Measurements from ENCODE around the gene ZNF536. TPM values are rescaled to one million over a fixed set of nuclear protein-coding genes. Genes with fewer than 3 reads are reported as not detected.

Gene ZNF536
- total RNA-seq, 1 experiment from 2014 or later = 2.9 TPM

DNA sequence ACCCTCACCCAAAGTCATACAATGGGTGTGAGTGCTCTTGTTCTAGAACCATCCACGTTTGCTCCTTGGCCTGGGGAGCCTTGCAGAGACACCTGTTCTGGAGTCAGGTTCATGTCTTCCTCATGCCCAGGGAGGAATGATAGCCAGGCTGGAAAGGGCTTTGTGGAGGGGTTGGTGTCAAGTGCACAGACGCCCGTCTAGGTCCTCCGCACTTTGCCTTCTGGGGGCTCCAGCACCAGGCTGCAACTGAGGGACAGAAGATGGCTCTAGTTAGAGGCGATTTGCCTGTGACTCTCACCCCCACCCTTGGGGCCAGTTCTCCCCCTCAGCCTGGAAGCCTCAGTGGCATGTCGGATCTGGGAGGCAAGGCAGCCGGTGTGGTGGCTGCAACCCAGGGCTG, 47.2 kb upstream of the ZNF536 start:
- no peak overlapping the region for H3K4me3 ChIP-seq (ENCODE audit: low read depth, low read length, poor library complexity, severe bottlenecking)
- DNase-seq (ENCODE audit: low spot score) = no peak
- no peak overlapping the region for H3K27ac ChIP-seq (ENCODE audit: low read depth, low read length, poor library complexity, severe bottlenecking)
- ChIA-PET CTCF (no interaction called here), POLR2A (ENCODE audit: low non-redundant PET) (no interaction called here)
- H3K36me3 ChIP-seq (ENCODE audit: insufficient read depth, low read length, poor library complexity, severe bottlenecking) = no peaks in the 10 kb centered on the region
- H3K9me3 ChIP-seq (ENCODE audit: low read depth, low read length, poor library complexity, severe bottlenecking) = no peaks in the 10 kb centered on the region
- BruUV-seq (replicated peaks) = no TSS peak
- H3K4me1 ChIP-seq (ENCODE audit: insufficient read depth, low read length, poor library complexity, severe bottlenecking) = no peaks in the 10 kb centered on the region
- intact Hi-C loops (cut with micrococcal nuclease; ENCODE audit: unreplicated experiment) = no loop called here
- H3K27me3 ChIP-seq (replicated peaks; ENCODE audit: insufficient read depth, low read depth, low read length, poor library complexity) = no peaks in the 10 kb centered on the region
- TF ChIP-seq, protein P1, sequence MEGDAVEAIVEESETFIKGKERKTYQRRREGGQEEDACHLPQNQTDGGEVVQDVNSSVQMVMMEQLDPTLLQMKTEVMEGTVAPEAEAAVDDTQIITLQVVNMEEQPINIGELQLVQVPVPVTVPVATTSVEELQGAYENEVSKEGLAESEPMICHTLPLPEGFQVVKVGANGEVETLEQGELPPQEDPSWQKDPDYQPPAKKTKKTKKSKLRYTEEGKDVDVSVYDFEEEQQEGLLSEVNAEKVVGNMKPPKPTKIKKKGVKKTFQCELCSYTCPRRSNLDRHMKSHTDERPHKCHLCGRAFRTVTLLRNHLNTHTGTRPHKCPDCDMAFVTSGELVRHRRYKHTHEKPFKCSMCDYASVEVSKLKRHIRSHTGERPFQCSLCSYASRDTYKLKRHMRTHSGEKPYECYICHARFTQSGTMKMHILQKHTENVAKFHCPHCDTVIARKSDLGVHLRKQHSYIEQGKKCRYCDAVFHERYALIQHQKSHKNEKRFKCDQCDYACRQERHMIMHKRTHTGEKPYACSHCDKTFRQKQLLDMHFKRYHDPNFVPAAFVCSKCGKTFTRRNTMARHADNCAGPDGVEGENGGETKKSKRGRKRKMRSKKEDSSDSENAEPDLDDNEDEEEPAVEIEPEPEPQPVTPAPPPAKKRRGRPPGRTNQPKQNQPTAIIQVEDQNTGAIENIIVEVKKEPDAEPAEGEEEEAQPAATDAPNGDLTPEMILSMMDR (conservative IDR thresholded peaks at IDR 0.05; ENCODE audit: low read depth, low read length) = no peak
- no peak for TF ChIP-seq EZH2 (IDR thresholded peaks at IDR 0.05; ENCODE audit: borderline replicate concordance, low read depth, low read length, poor library complexity, severe bottlenecking)

DNA sequence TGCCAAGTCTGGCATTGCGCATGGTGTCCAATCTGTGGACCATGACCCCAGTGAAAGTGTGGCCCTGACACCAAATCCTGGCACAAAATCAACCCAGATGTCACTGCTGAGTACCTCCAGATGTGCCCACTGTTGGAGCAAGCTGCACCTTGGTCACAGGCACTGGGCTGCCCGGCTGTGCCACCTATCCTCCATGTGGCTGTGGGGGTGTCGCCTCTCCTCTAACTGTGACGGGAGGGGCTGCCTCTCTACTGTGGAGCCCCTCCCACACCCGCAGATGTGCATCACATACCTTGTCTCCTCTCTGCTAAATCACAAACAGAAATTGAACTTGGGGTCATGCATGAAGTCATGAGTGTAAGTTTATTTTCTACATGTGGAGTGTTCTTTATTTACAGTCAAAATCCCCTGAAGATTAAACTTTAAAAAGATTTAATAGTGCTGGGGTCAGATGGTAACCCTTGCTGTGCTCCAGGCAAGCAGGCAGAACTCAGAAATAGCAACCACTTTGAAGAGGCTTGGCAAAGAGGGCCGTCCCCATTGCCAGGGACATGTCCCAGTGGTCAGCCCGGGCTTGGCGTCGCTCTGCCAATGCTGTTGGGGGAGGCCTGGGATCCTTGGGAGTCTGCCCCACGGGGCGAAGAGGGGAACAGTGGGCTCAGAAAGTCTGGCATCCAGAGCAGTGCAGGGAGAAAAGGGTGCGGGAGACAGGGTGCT, 46.4 kb upstream of the ZNF536 start:
- H3K4me3 ChIP-seq (ENCODE audit: low read depth, low read length, poor library complexity, severe bottlenecking) = no peak overlapping the region
- ChIA-PET POLR2A (ENCODE audit: low non-redundant PET) (no interaction called here), CTCF (no interaction called here)
- DNase-seq (ENCODE audit: low spot score) = no peak
- TF ChIP-seq, protein P1 (conservative IDR thresholded peaks at IDR 0.05; ENCODE audit: low read depth, low read length) = no peak
- no peak for TF ChIP-seq EZH2 (IDR thresholded peaks at IDR 0.05; ENCODE audit: borderline replicate concordance, low read depth, low read length, poor library complexity, severe bottlenecking)
- H3K4me1 ChIP-seq (ENCODE audit: insufficient read depth, low read length, poor library complexity, severe bottlenecking) = no peaks in the 10 kb centered on the region
- BruUV-seq (replicated peaks) = no TSS peak
- H3K27me3 ChIP-seq (replicated peaks; ENCODE audit: insufficient read depth, low read depth, low read length, poor library complexity) = no peaks in the 10 kb centered on the region
- no peaks in the 10 kb centered on the region for H3K9me3 ChIP-seq (ENCODE audit: low read depth, low read length, poor library complexity, severe bottlenecking)
- intact Hi-C loops (cut with micrococcal nuclease; ENCODE audit: unreplicated experiment) = no loop called here
- no peak overlapping the region for H3K27ac ChIP-seq (ENCODE audit: low read depth, low read length, poor library complexity, severe bottlenecking)
- no peaks in the 10 kb centered on the region for H3K36me3 ChIP-seq (ENCODE audit: insufficient read depth, low read length, poor library complexity, severe bottlenecking)

DNA sequence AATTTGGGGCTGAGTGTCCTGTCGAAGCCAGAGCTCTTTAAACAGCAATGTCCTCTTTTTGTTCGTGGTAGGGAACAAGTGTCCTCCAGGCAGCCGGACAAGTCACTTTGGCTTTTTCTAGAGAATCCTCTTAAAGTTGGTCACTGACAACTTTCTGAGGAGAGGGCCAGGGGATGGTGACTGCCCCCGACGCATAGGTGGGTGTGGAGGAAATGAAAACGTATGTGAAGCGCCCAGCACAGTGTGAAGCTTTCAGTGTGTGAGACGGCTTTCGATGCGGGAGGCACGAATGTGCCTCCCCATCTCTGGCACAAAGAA, 45.8 kb upstream of the ZNF536 start:
- Histone ChIP-seq H3K27ac (ENCODE audit: low read depth, low read length, poor library complexity, severe bottlenecking) (no peak overlapping the region), H3K27me3 (replicated peaks; ENCODE audit: insufficient read depth, low read depth, low read length, poor library complexity) (no peaks in the 10 kb centered on the region), H3K4me1 (ENCODE audit: insufficient read depth, low read length, poor library complexity, severe bottlenecking) (no peaks in the 10 kb centered on the region), H3K9me3 (ENCODE audit: low read depth, low read length, poor library complexity, severe bottlenecking) (no peaks in the 10 kb centered on the region), H3K4me3 (ENCODE audit: low read depth, low read length, poor library complexity, severe bottlenecking) (no peak overlapping the region), H3K36me3 (ENCODE audit: insufficient read depth, low read length, poor library complexity, severe bottlenecking) (no peaks in the 10 kb centered on the region)
- ChIA-PET POLR2A (ENCODE audit: low non-redundant PET) (no interaction called here), CTCF (no interaction called here)
- TF ChIP-seq, protein P1 (conservative IDR thresholded peaks at IDR 0.05; ENCODE audit: low read depth, low read length) = no peak
- no peak for TF ChIP-seq EZH2 (IDR thresholded peaks at IDR 0.05; ENCODE audit: borderline replicate concordance, low read depth, low read length, poor library complexity, severe bottlenecking)
- no TSS peak for BruUV-seq (replicated peaks)
- intact Hi-C loops (cut with micrococcal nuclease; ENCODE audit: unreplicated experiment) = no loop called here
- DNase-seq (ENCODE audit: low spot score) = no peak
